H1 (cell line): ENCODE data around the gene FKBP2. TPM values are rescaled to one million over a fixed set of nuclear protein-coding genes. Genes with fewer than 3 reads are reported as not detected.

Experiments
- CTCF ChIA-PET: fragments of 300-600 bp; sonication (Branson Sonifier 250); formaldehyde crosslinking; loops from one replicate; lab custom pipeline; 2021; ENCODE audit not compliant: partially characterized antibody; lab: Charles Lee
- POLR2A ChIA-PET: fragments of 300-600 bp; sonication (Branson Sonifier 250); formaldehyde crosslinking; loops from one replicate; lab custom pipeline; 2021; ENCODE audit warnings: inconsistent platforms; ENCODE audit not compliant: partially characterized antibody; lab: Charles Lee
- DNase-seq, 2 experiments: peaks; one replicate each; pipeline versions ENCODE4 v3.0.0 to v3.0.0-alpha.2; 2010 to 2022; ENCODE audit warnings: low spot score in 2 of 2, low read depth in 1 of 2, mixed read lengths in 1 of 2
- FAIRE-seq: peaks from 2 replicates; lab custom pipeline; 2011; peaks lifted over from hg19 to GRCh38; lab: Jason Lieb, UNC
- H2AFZ ChIP-seq: 2 replicates; pipeline ENCODE4 v1.8.1; 2012; ENCODE audit warnings: low read length, inconsistent platforms
- H2AK5ac ChIP-seq: 2 replicates; pipeline ENCODE4 v1.6.1; 2013; ENCODE audit warnings: low read depth, low read length
- H2BK120ac ChIP-seq: replicated peaks from 2 replicates; pipeline ENCODE3; 2013; ENCODE audit warnings: low read depth, low read length, inconsistent platforms
- H2BK12ac ChIP-seq: 2 replicates; pipeline ENCODE4 v1.6.1; 2013; ENCODE audit warnings: low read depth, low read length
- H2BK15ac ChIP-seq: 2 replicates; pipeline ENCODE4 v1.6.1; 2013; ENCODE audit warnings: low read length
- H2BK20ac ChIP-seq: 2 replicates; pipeline ENCODE4 v1.6.1; 2013; ENCODE audit warnings: low read length
- H2BK5ac ChIP-seq: 2 replicates; pipeline ENCODE4 v1.6.1; 2013; ENCODE audit warnings: low read depth, low read length
- H3K14ac ChIP-seq: 2 replicates; pipeline ENCODE4 v1.6.1; 2013; ENCODE audit warnings: inconsistent platforms; ENCODE audit not compliant: insufficient read length
- H3K18ac ChIP-seq: 2 replicates; pipeline ENCODE4 v1.6.1; 2013; ENCODE audit warnings: low read length; ENCODE audit errors: extremely low read depth
- H3K23ac ChIP-seq: 2 replicates; pipeline ENCODE4 v1.6.1; 2013; ENCODE audit warnings: inconsistent platforms; ENCODE audit not compliant: insufficient read length
- H3K23me2 ChIP-seq: 2 replicates; pipeline ENCODE4 v1.6.1; 2013; ENCODE audit warnings: low read depth, low read length
- H3K27ac ChIP-seq: 2 replicates; pipeline ENCODE4 v1.6.1; 2011; ENCODE audit warnings: low read depth, low read length, inconsistent platforms
- H3K27me3 ChIP-seq, 4 experiments: replicated peaks in 1 of 4; 1 replicate in 1 of 4; 2 replicates in 3 of 4; pipeline versions ENCODE4 v1.6.1 to v1.8.1; 2011 to 2013; ENCODE audit warnings: low read length in 3 of 4, mild to moderate bottlenecking in 3 of 4, inconsistent platforms in 2 of 4, mixed read lengths in 2 of 4, moderate library complexity in 1 of 4; ENCODE audit not compliant: control insufficient read depth in 3 of 4, insufficient read depth in 3 of 4; ENCODE audit errors: extremely low read depth in 1 of 4
- H3K36me3 ChIP-seq, 4 experiments: 2 replicates each; pipeline versions ENCODE4 v1.6.1 to v1.8.1; 2011 to 2013; ENCODE audit warnings: mild to moderate bottlenecking in 4 of 4, low read length in 3 of 4, moderate library complexity in 2 of 4, control low read depth in 1 of 4, inconsistent platforms in 1 of 4; ENCODE audit not compliant: insufficient read depth in 4 of 4, control insufficient read depth in 2 of 4
- H3K4ac ChIP-seq: replicated peaks from 2 replicates; pipeline ENCODE3; 2013; ENCODE audit warnings: low read length, low read depth, mixed read lengths, inconsistent platforms; ENCODE audit not compliant: insufficient read length
- H3K4me1 ChIP-seq, 4 experiments: replicated peaks in 1 of 4; 1 replicate in 1 of 4; 2 replicates in 3 of 4; pipeline versions ENCODE4 v1.6.1 to v1.8.1; 2011 to 2013; ENCODE audit warnings: low read length in 3 of 4, inconsistent platforms in 2 of 4, mixed read lengths in 1 of 4; ENCODE audit not compliant: insufficient read depth in 4 of 4, control insufficient read depth in 3 of 4
- H3K4me2 ChIP-seq, 2 experiments: 2 replicates each; pipeline versions ENCODE4 v1.6.1 to v1.8.1; 2011 to 2013; ENCODE audit warnings: low read depth in 2 of 2, low read length in 2 of 2, control low read depth in 1 of 2, inconsistent platforms in 1 of 2, mild to moderate bottlenecking in 1 of 2; ENCODE audit not compliant: insufficient read depth in 1 of 2
- H3K4me3 ChIP-seq, 4 experiments: fragments of 200-600, 300-600 bp in 1 of 4; sonication (generic), shearing (Covaris generic), sonication (Bioruptor Twin) in 1 of 4; 2 replicates each; pipeline versions ENCODE4 v1.5.1 to v1.8.1; 2011 to 2016; ENCODE audit warnings: low read length in 4 of 4, low read depth in 3 of 4, control low read depth in 2 of 4, inconsistent platforms in 2 of 4, mild to moderate bottlenecking in 2 of 4, mixed read lengths in 1 of 4, moderate library complexity in 1 of 4; ENCODE audit not compliant: insufficient read depth in 2 of 4; ENCODE audit errors: extremely low read depth in 1 of 4
- H3K56ac ChIP-seq: replicated peaks from 2 replicates; pipeline ENCODE3; 2013; ENCODE audit warnings: low read depth, mild to moderate bottlenecking, mixed read lengths, low read length, inconsistent platforms; ENCODE audit not compliant: insufficient read length
- H3K79me1 ChIP-seq: 2 replicates; pipeline ENCODE4 v1.6.1; 2013; ENCODE audit warnings: low read depth, low read length, control low read depth
- H3K79me2 ChIP-seq, 2 experiments: 2 replicates each; pipeline versions ENCODE4 v1.6.1 to v1.8.1; 2012 to 2013; ENCODE audit warnings: low read length in 2 of 2, mild to moderate bottlenecking in 2 of 2, inconsistent platforms in 1 of 2; ENCODE audit not compliant: insufficient read depth in 2 of 2, control insufficient read depth in 1 of 2
- H3K9ac ChIP-seq, 4 experiments: replicated peaks in 1 of 4; 1 replicate in 1 of 4; 2 replicates in 3 of 4; pipeline versions ENCODE4 v1.6.1 to v1.8.1; 2011 to 2013; ENCODE audit warnings: low read depth in 3 of 4, low read length in 3 of 4, control low read depth in 2 of 4, mild to moderate bottlenecking in 2 of 4, moderate library complexity in 2 of 4, inconsistent platforms in 1 of 4; ENCODE audit errors: extremely low read depth in 1 of 4
- H3K9me3 ChIP-seq, 2 experiments: 2 replicates each; pipeline versions ENCODE4 v1.6.1 to v1.8.1; 2012 to 2013; ENCODE audit warnings: mild to moderate bottlenecking in 2 of 2, moderate library complexity in 2 of 2, control low read depth in 1 of 2, inconsistent platforms in 1 of 2, low read depth in 1 of 2, low read length in 1 of 2, mixed read lengths in 1 of 2; ENCODE audit not compliant: insufficient read depth in 2 of 2
- H4K20me1 ChIP-seq, 2 experiments: replicated peaks in 1 of 2; 2 replicates each; pipeline versions ENCODE3 to v1.8.1; 2011 to 2013; ENCODE audit warnings: inconsistent platforms in 2 of 2, low read length in 2 of 2, mild to moderate bottlenecking in 1 of 2; ENCODE audit not compliant: insufficient read depth in 2 of 2, control insufficient read depth in 1 of 2
- H4K5ac ChIP-seq: 2 replicates; pipeline ENCODE4 v1.6.1; 2013; ENCODE audit warnings: low read length, low read depth, mixed read lengths, inconsistent platforms; ENCODE audit not compliant: insufficient read length
- H4K8ac ChIP-seq: 2 replicates; pipeline ENCODE4 v1.8.0; 2013; ENCODE audit warnings: mild to moderate bottlenecking, moderate library complexity, low read length, inconsistent platforms; ENCODE audit not compliant: insufficient read depth; ENCODE audit errors: extremely low read depth
- H4K91ac ChIP-seq: replicated peaks from 2 replicates; pipeline ENCODE3; 2013; ENCODE audit warnings: low read length, mixed read lengths, inconsistent platforms; ENCODE audit not compliant: insufficient read length
- BACH1 ChIP-seq: IDR thresholded peaks from 2 replicates; pipeline ENCODE4 v1.6.1; 2012; ENCODE audit warnings: low read length, improper control_type of control experiment
- HDAC2 ChIP-seq, 2 experiments: fragments of 300-600 bp in 1 of 2; sonication (generic) in 1 of 2; IDR thresholded peaks; 2 replicates each; pipeline ENCODE4 v1.6.1; 2011 to 2012; ENCODE audit warnings: low read depth in 2 of 2, low read length in 2 of 2, mild to moderate bottlenecking in 2 of 2, moderate library complexity in 2 of 2, borderline replicate concordance in 1 of 2, inconsistent platforms in 1 of 2
- PHF8 ChIP-seq: fragments of 200-600 bp; sonication (generic); conservative IDR thresholded peaks from 2 replicates; pipeline ENCODE4 v1.7.1; 2012; ENCODE audit warnings: low read depth, mild to moderate bottlenecking, inconsistent platforms, low read length, moderate library complexity
- WGBS, 2 experiments: shearing (Covaris generic) in 1 of 2; methylation state at CpG; one replicate each; pipeline versions ENCODE4 v1.1.6 to v1.1.7; 2013 to 2015; ENCODE audit warnings: low lambda C conversion rate in 2 of 2, mixed read lengths in 2 of 2, inconsistent platforms in 1 of 2, low coverage in 1 of 2, missing lambda C conversion rate in 1 of 2; ENCODE audit not compliant: insufficient replicate concordance in 2 of 2, insufficient coverage in 1 of 2, insufficient read length in 1 of 2; ENCODE audit errors: extremely low coverage in 1 of 2, missing lambda C conversion rate in 1 of 2; 5-methylcytosine and 5-hydroxymethylcytosine counted together
- polyA plus RNA-seq, 7 experiments: library from polyadenylated mRNA; depleted of rRNA in 3 of 7; stranded (reverse) in 5 of 7; unstranded in 2 of 7; fragments of >200 nt in 5 of 7; fragments of 200-250 nt in 2 of 7; gene quantifications; 1 replicate in 5 of 7; 2 replicates in 1 of 7; 4 replicates in 1 of 7; pipeline versions ENCODE4 v1.2.1 to v1.2.3, GENCODE V29; 2011 to 2013; ENCODE audit warnings: missing spikeins in 2 of 7, mixed read lengths in 2 of 7
- total RNA-seq: library from RNA; stranded (reverse); fragmentation: NEBNext Ultra II Directional; extraction: Animal tissue kit (Norgen Biotek cat#: 25700); gene quantifications from 2 replicates; pipeline ENCODE4 v1.2.1, GENCODE V29; 2021

FKBP2 gene
- total and polyA plus RNA-seq, 2 of the 8 experiments (the other 6 are each of a cell fraction or from before 2014, with no cell fraction given): 41.7 to 52.5 TPM

- 85% methylated on average over 4 of the region's 4 CpGs; no CpG with 5 or more reads in 1 of the 2 experiments for WGBS, 2 experiments
- CTCF ChIA-PET: interaction anchor here (0.5 to 10.0 kb wide), 10 partner anchors 12 to 104 kb away, joined by 3 to 102 read pairs (median 6); partner anchors contain the start of genes CATSPERZ, ESRRA and FERMT3
- Histone ChIP-seq H3K36me3 (peaks cover 0 to 8% (median 1%) of the 10 kb centered on the region in 4 experiments; a peak in 3 of 8 replicates), H3K14ac (no peak overlapping the region), H3K9me3 (no peaks in the 10 kb centered on the region), H3K23me2 (peaks cover 20% of the 10 kb centered on the region), H3K4me1 (peaks cover 0 to 47% (median 35%) of the 10 kb centered on the region in 4 experiments; a peak in 6 of 7 replicates), H4K8ac (no peak overlapping the region), H3K79me1 (peaks cover 9% of the 10 kb centered on the region), H2AFZ (no peak overlapping the region), H3K27ac (peak overlapping the region; percentile 69; the same call in 1 of the 2 replicates), H2AK5ac (peak overlapping the region; percentile 18; the same call in 1 of the 2 replicates), H2BK20ac (peak overlapping the region; percentile 88), H3K9ac (no peak overlapping the region), H3K79me2 (peaks cover 6 to 37% of the 10 kb centered on the region in 2 experiments; a peak in 3 of 4 replicates), H3K18ac (peak overlapping the region; percentile 20), H3K4me2 (peak overlapping the region; percentile 73 to 99), H3K23ac (no peak overlapping the region), H3K4ac (peak overlapping the region; percentile 10), H3K27me3 (no peaks in the 10 kb centered on the region), H2BK15ac (peak overlapping the region; percentile 97), H3K4me3 (peak overlapping the region in 2 of 4 experiments; percentile 5 to 63; a peak in 2 of 8 replicates), H4K5ac (peak overlapping the region; percentile 14), H4K20me1 (peaks cover 6 to 15% of the 10 kb centered on the region in 2 experiments), H2BK5ac (peak overlapping the region; percentile 88; the same call in 1 of the 2 replicates), H2BK120ac (peak overlapping the region; percentile 1), H2BK12ac (peak overlapping the region; percentile 82; the same call in 1 of the 2 replicates), H3K56ac (peak overlapping the region; percentile 1), H4K91ac (peak overlapping the region; percentile 59)
- FAIRE-seq (no peak), DNase-seq (peak in 1 of 2 experiments; percentile 58)
- POLR2A ChIA-PET: interaction anchor here (0.7 to 13.1 kb wide), 13 partner anchors 6 to 69 kb away, joined by 3 to 352 read pairs (median 7); partner anchors contain the start of genes DNAJC4, ESRRA, FKBP2 and KCNK4
- TF ChIP-seq HDAC2 (IDR thresholded peaks at IDR 0.05; ENCODE audit: borderline replicate concordance in 1 of 2, low read depth in 2 of 2, low read length in 2 of 2): no peak
- TF ChIP-seq BACH1: no peak
- TF ChIP-seq PHF8: no peak
These were observed 8.1 kb downstream of the FKBP2 start for GRCh38 chr11:64249038-64249437.
